ENCODE results near the gene VIM. TPM values are rescaled to one million over a fixed set of nuclear protein-coding genes. Genes with fewer than 3 reads are reported as not detected.

VIM gene
- total RNA-seq, 1 experiment from 2014 or later = 50.4 TPM

DNA sequence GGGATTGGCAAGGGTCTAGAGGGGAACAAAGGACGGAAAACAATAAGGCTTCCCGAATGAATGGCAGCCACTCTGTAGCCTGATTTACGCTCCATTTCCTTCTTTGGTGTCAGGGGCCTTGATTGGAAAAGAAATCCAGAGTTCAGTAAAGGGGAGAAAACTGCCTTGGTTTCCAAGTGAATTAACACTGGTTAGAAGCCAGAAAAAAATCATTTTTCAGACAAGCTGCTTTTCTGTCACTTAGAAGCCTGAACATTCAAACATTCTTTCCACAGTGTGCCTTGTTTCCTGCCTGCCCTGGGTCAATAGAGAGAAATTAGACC lies 26.3 kb upstream of the VIM start:
- H3K4me1 Mint-ChIP-seq (ENCODE audit: low read depth, unreplicated experiment) = peaks cover 36% of the 10 kb centered on the region
- Histone ChIP-seq H3K4me1 (peaks cover 20% of the 10 kb centered on the region), H3K9me3 (no peaks in the 10 kb centered on the region), H3K4me3 (ENCODE audit: low read depth, low read length) (peak overlapping the region; percentile 59), H3K27me3 (replicated peaks; ENCODE audit: control insufficient read depth, insufficient read depth, low read length) (no peaks in the 10 kb centered on the region), H3K36me3 (ENCODE audit: control insufficient read depth, insufficient read depth, low read length) (no peaks in the 10 kb centered on the region)
- H3K36me3 Mint-ChIP-seq (ENCODE audit: insufficient read depth, unreplicated experiment) = peaks cover 11% of the 10 kb centered on the region
- H3K27ac Mint-ChIP-seq (ENCODE audit: unreplicated experiment) = peak overlapping the region; percentile 98
- DNase-seq = no peak
- H3K27me3 Mint-ChIP-seq (ENCODE audit: insufficient read depth, unreplicated experiment) = no peaks in the 10 kb centered on the region
- CTCF ChIA-PET = interaction anchor here (0.5 to 1.4 kb wide), 2 partner anchors 22 to 249 kb away, joined by 3 to 4 read pairs; no protein-coding TSS in a partner anchor
- BruUV-seq (replicated peaks) = TSS peak; percentile 57
- H3K9me3 Mint-ChIP-seq (ENCODE audit: unreplicated experiment) = peaks cover 9% of the 10 kb centered on the region
- TF ChIP-seq, protein P1, sequence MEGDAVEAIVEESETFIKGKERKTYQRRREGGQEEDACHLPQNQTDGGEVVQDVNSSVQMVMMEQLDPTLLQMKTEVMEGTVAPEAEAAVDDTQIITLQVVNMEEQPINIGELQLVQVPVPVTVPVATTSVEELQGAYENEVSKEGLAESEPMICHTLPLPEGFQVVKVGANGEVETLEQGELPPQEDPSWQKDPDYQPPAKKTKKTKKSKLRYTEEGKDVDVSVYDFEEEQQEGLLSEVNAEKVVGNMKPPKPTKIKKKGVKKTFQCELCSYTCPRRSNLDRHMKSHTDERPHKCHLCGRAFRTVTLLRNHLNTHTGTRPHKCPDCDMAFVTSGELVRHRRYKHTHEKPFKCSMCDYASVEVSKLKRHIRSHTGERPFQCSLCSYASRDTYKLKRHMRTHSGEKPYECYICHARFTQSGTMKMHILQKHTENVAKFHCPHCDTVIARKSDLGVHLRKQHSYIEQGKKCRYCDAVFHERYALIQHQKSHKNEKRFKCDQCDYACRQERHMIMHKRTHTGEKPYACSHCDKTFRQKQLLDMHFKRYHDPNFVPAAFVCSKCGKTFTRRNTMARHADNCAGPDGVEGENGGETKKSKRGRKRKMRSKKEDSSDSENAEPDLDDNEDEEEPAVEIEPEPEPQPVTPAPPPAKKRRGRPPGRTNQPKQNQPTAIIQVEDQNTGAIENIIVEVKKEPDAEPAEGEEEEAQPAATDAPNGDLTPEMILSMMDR (IDR thresholded peaks at IDR 0.05; ENCODE audit: insufficient read depth in 1 of 2, low read depth in 1 of 2, low read length in 1 of 2, severe bottlenecking in 1 of 2, unreplicated experiment in 1 of 2) = no peak
- POLR2A ChIA-PET = interaction anchor here (1.2 to 1.7 kb wide), 2 partner anchors 384 to 442 kb away, joined by 3 to 6 read pairs; partner anchors contain the start of genes RSU1 and STAM
- H3K4me3 Mint-ChIP-seq (ENCODE audit: unreplicated experiment) = peak overlapping the region; percentile 99
- intact Hi-C loops (cut with micrococcal nuclease; ENCODE audit: unreplicated experiment) = loop anchor here (1.0 kb wide), 2 partner anchors 29 to 86 kb away; no protein-coding TSS in a partner anchor

DNA sequence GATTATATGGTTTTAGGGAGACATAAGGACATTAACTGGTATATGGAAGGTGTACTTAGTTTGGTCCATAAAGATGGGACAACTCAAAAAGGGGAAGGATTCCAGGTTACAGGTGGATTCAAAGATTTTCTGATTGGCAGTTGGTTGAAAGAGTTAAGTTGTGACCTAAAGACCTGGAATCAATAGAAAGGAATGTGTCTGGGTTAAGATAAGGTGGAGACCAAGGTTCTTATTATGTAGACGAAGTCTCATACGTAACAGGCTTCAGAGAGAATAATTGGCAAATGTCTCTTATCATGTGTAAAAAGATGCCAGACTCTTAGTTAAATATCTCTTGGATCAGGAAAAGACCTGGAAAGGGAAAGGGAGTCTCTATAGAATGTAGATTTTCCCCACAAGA lies 25.5 kb upstream of the VIM start:
- intact Hi-C loops (cut with micrococcal nuclease; ENCODE audit: unreplicated experiment) = no loop called here
- H3K4me3 Mint-ChIP-seq (ENCODE audit: unreplicated experiment) = no peak overlapping the region
- Histone ChIP-seq H3K4me3 (ENCODE audit: low read depth, low read length) (no peak overlapping the region), H3K9me3 (no peaks in the 10 kb centered on the region), H3K27me3 (replicated peaks; ENCODE audit: control insufficient read depth, insufficient read depth, low read length) (no peaks in the 10 kb centered on the region), H3K36me3 (ENCODE audit: control insufficient read depth, insufficient read depth, low read length) (no peaks in the 10 kb centered on the region), H3K4me1 (peaks cover 20% of the 10 kb centered on the region)
- H3K9me3 Mint-ChIP-seq (ENCODE audit: unreplicated experiment) = peaks cover 9% of the 10 kb centered on the region
- H3K36me3 Mint-ChIP-seq (ENCODE audit: insufficient read depth, unreplicated experiment) = peaks cover 11% of the 10 kb centered on the region
- peaks cover 36% of the 10 kb centered on the region for H3K4me1 Mint-ChIP-seq (ENCODE audit: low read depth, unreplicated experiment)
- ChIA-PET POLR2A (no interaction called here), CTCF (no interaction called here)
- BruUV-seq (replicated peaks) = no TSS peak
- peak overlapping the region; percentile 98 for H3K27ac Mint-ChIP-seq (ENCODE audit: unreplicated experiment)
- no peak for DNase-seq
- H3K27me3 Mint-ChIP-seq (ENCODE audit: insufficient read depth, unreplicated experiment) = no peaks in the 10 kb centered on the region
- TF ChIP-seq, protein P1 (IDR thresholded peaks at IDR 0.05; ENCODE audit: insufficient read depth in 1 of 2, low read depth in 1 of 2, low read length in 1 of 2, severe bottlenecking in 1 of 2, unreplicated experiment in 1 of 2) = no peak

DNA sequence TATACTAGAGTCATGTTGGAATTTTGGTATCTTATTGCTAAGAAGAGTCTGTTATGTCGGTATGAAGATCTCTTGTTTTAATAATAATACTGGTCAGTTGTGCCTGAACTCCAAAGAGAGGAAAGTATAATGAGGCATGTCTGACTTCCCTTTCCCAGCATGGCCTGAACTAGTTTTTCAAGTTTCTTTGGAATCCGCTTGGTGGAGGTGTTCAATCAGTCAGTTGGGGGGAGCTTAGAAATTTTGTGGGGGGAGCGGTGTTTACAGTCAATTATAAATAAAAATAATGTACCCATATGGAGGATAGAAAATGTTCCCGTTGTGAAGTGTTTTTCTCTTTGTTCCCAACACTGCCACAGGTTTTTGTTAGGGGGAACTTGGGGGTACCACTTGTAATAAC lies 25.0 kb upstream of the VIM start:
- intact Hi-C loops (cut with micrococcal nuclease; ENCODE audit: unreplicated experiment) = no loop called here
- H3K27ac Mint-ChIP-seq (ENCODE audit: unreplicated experiment) = peak overlapping the region; percentile 1

More for the DNA sequence above, 25.0 kb upstream of the VIM start:
- Mint-ChIP-seq H3K36me3 (ENCODE audit: insufficient read depth, unreplicated experiment) (peaks cover 11% of the 10 kb centered on the region), H3K4me3 (ENCODE audit: unreplicated experiment) (no peak overlapping the region), H3K4me1 (ENCODE audit: low read depth, unreplicated experiment) (peaks cover 36% of the 10 kb centered on the region), H3K27me3 (ENCODE audit: insufficient read depth, unreplicated experiment) (no peaks in the 10 kb centered on the region), H3K9me3 (ENCODE audit: unreplicated experiment) (peaks cover 9% of the 10 kb centered on the region)
- CTCF ChIA-PET = no interaction called here
- H3K4me1 ChIP-seq = peaks cover 20% of the 10 kb centered on the region
- no peak for DNase-seq
- BruUV-seq (replicated peaks) = no TSS peak
- H3K9me3 ChIP-seq = no peaks in the 10 kb centered on the region
- no peak overlapping the region for H3K4me3 ChIP-seq (ENCODE audit: low read depth, low read length)
- H3K36me3 ChIP-seq (ENCODE audit: control insufficient read depth, insufficient read depth, low read length) = no peaks in the 10 kb centered on the region
- TF ChIP-seq, protein P1 (IDR thresholded peaks at IDR 0.05; ENCODE audit: insufficient read depth in 1 of 2, low read depth in 1 of 2, low read length in 1 of 2, severe bottlenecking in 1 of 2, unreplicated experiment in 1 of 2) = no peak
- no peaks in the 10 kb centered on the region for H3K27me3 ChIP-seq (replicated peaks; ENCODE audit: control insufficient read depth, insufficient read depth, low read length)
- POLR2A ChIA-PET = no interaction called here

All from Caco-2 (cell line).